ENCODE results near the gene DKK3.
"Not testable (repeated sequence)": the region's sequence is repeated elsewhere in the genome, so short reads cannot be mapped to it uniquely, and the experiment has no call there.

Gene DKK3

GRCh38 chr11:12007769-12008737 lies at the start of gene DKK3:
DKK3 (minus strand) TSS chr11:12008626; CDS start chr11:12008582, 44 bp downstream.
- no peak for DNase-seq (ENCODE audit: low read depth, low spot score)

DNA sequence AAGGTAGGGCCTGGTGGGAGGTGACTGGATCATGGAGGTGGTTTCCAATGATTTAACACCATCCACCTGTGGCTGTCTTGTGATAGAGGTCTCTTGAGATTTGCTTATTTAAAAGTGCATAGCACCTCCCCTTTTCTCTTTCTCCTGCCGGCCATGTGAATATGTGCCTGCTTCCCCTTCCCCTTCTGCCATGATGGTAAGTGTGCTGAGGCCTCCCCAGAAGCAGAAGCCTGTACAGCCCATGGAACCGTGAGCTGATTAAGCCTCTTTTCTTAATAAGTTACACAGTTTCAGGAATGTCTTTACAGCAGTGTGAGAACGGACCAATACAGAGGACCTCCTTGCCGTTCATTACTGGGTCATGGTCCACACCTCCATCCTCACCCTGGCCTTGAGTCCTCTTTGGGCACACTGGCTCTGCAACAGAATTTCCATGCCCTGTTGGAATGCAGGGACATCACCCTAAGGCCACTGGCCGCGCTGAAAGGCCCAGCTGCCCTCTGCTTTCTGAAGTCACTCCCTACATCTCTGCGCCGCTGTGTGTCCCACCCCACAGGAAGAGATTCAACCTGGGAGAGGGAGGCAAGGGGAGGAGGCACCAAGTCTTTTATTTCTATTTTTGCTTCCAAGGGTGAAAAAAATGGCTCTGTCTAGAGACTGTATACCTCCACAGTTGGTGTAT lies 49.0 kb upstream of the DKK3 start:
- DNase-seq (ENCODE audit: low read depth, low spot score) = no peak

GRCh38 chr11:12056119-12056518 lies 47.7 kb upstream of the DKK3 start:
- no peak for DNase-seq (ENCODE audit: low read depth, low spot score)

GRCh38 chr11:12053606-12054361 lies 45.4 kb upstream of the DKK3 start:
- DNase-seq (ENCODE audit: low read depth, low spot score) = no peak

DNA sequence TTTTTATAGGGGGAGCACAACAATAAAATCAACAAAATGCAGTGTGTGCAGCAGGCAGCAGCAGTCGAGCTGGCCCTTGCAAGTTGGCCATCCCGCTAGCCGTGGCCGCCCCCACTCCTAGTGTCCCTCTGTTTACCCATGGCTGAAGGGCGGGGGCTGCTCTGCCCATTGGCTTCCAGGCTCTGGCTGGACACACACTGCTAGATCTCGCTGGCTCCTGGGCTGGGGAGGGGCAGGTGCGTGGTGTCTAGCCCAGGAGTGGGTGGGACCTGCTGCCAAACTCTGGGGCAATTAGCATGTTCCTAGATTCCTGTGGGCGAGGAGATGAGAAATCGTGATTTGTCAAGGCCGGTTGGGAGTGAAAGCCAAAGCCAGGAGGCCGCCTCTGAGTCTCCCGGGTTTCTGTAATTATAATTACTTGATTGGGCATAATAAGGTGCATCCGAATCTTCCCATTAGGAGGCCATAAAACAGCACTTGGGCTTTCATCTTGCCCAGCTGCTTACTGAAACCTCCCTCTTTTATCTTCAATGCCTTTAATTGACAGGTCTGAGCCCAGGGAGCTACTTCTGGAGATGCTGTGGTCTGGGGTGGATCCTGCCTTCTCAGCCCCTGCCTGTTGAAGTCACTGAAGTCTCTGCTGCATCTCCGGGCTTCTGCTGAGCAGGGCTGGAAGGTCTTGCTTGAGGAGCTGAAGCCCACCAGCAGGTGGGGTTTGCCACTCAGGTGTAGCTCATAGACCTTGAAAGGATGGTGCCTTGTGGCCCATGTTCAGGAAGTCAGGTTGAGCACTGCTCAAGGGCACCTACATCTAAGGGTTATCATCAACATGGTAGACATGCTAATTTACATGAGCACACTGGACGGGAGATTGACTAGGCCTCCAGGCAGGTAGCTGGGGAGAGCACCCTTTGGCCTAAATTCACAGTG lies 44.5 kb upstream of the DKK3 start:
- no peak for DNase-seq (ENCODE audit: low read depth, low spot score)

GRCh38 chr11:12051287-12051662 lies 42.8 kb upstream of the DKK3 start:
- no peak for DNase-seq (ENCODE audit: low read depth, low spot score)

- DNase-seq (ENCODE audit: low read depth, low spot score) = peak; percentile 84
Measured at GRCh38 chr11:12050470-12051286, 42.3 kb upstream of the DKK3 start.

- DNase-seq (ENCODE audit: low read depth, low spot score) = no peak
Measured at GRCh38 chr11:12048936-12049790, 40.7 kb upstream of the DKK3 start.

GRCh38 chr11:12046636-12047236 lies 38.3 kb upstream of the DKK3 start:
- DNase-seq (ENCODE audit: low read depth, low spot score) = no peak

GRCh38 chr11:12045914-12046635 lies 37.6 kb upstream of the DKK3 start:
- DNase-seq (ENCODE audit: low read depth, low spot score) = no peak

GRCh38 chr11:12044799-12045198 lies 36.4 kb upstream of the DKK3 start:
- DNase-seq (ENCODE audit: low read depth, low spot score) = no peak

- peak; percentile 68 for DNase-seq (ENCODE audit: low read depth, low spot score)
Measured at GRCh38 chr11:12043959-12044791, 35.7 kb upstream of the DKK3 start.

DNA sequence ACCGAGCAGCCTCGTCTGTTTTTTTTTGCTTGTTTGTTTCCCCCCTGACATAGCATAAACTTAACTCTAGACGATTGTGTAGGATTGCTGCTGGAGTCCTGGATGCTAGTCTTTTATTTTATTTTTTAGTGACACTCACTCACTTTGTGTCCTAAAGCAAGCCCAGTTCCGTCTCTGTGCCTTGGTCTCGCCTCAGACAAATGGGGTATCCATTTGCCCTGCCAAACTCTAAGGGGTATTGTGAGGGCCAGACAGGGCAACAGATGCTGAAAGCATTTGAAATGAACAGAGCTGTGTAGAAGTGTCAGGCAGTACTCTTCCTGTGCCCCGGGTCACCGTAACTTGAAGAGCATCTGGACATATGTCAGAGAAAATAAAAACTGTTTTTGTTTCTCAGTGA lies 34.8 kb upstream of the DKK3 start:
- no peak for DNase-seq (ENCODE audit: low read depth, low spot score)

DNA sequence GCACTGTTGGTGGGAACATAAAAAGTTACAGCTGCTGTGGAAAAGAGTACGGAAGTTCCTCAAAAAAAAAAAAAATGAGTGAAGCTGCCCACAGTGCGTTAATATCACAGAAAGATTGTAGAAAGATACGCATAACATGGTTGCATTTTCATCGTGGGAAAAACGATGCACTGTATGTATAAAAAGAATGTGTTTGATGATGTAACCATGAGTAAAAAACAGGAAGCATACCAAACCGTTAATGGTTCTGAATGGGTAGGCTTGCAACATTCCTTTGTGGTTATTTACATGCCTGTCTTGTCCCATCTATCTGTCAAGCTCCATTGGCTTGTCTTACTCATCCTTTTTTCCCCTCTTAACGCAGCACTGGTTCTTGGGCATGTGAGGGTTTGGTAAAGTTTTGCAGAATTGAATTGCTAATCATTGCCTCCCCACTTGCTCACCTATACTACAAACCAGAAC lies 33.8 kb upstream of the DKK3 start:
- DNase-seq (ENCODE audit: low read depth, low spot score) = no peak

GRCh38 chr11:12040719-12041118 lies 32.3 kb upstream of the DKK3 start:
- DNase-seq (ENCODE audit: low read depth, low spot score) = not testable (repeated sequence)

DNA sequence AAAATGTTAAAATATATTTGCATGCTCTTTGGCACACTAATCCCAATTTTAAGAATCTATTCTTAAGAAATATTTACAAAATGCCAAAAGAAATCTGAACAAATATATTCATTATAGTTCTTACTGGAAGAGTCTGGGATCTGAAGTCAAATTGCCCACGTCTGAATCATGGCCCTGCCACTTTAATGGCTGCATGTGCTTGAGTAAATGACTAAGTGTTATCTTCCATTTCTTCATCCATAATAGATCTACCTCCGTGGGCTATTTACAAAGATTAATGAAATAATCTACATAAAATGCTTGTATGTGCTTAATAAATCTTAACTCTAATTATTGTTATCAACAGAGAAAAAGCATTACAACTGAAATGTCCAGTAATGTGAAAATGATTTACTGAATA lies 24.5 kb upstream of the DKK3 start:
- no peak for DNase-seq (ENCODE audit: low read depth, low spot score)

All from smooth muscle cell of the brain vasculature (primary cell).